ENCODE measurements around the gene ECEL1.

ECEL1 gene

GRCh38 chr2:232483311-232483922 is 4.2 kb downstream of the ECEL1 start:
- H3K36me3 ChIP-seq (ENCODE audit: insufficient read depth, low read length), result no peaks in the 10 kb centered on the region
- no peak overlapping the region for H2AFZ ChIP-seq (ENCODE audit: low read length, unreplicated experiment)
- peaks cover 47% of the 10 kb centered on the region for H3K27me3 ChIP-seq (ENCODE audit: insufficient read depth, low read length)
- no peaks in the 10 kb centered on the region for H3K79me2 ChIP-seq (ENCODE audit: control insufficient read depth, insufficient read depth, low read length, unreplicated experiment)
- no peak overlapping the region for H3K27ac ChIP-seq (ENCODE audit: low read depth, low read length)
- no peaks in the 10 kb centered on the region for H3K4me1 ChIP-seq (ENCODE audit: control insufficient read depth, insufficient read depth, low read length, unreplicated experiment)
- H3K4me3 ChIP-seq (ENCODE audit: low read depth, low read length), result no peak overlapping the region

- H3K4me1 ChIP-seq (ENCODE audit: control insufficient read depth, insufficient read depth, low read length, unreplicated experiment), result no peaks in the 10 kb centered on the region
- no peak overlapping the region for H3K4me3 ChIP-seq (ENCODE audit: low read depth, low read length)
- no peaks in the 10 kb centered on the region for H3K36me3 ChIP-seq (ENCODE audit: insufficient read depth, low read length)
- no peak overlapping the region for H2AFZ ChIP-seq (ENCODE audit: low read length, unreplicated experiment)
- no peaks in the 10 kb centered on the region for H3K79me2 ChIP-seq (ENCODE audit: control insufficient read depth, insufficient read depth, low read length, unreplicated experiment)
- no peak overlapping the region for H3K27ac ChIP-seq (ENCODE audit: low read depth, low read length)
- H3K27me3 ChIP-seq (ENCODE audit: insufficient read depth, low read length), result peaks cover 40% of the 10 kb centered on the region
Measured at GRCh38 chr2:232482301-232483238, 5.1 kb downstream of the ECEL1 start.

GRCh38 chr2:232481322-232482140 is 6.1 kb downstream of the ECEL1 start:
- H2AFZ ChIP-seq (ENCODE audit: low read length, unreplicated experiment), result no peak overlapping the region
- H3K4me1 ChIP-seq (ENCODE audit: control insufficient read depth, insufficient read depth, low read length, unreplicated experiment), result no peaks in the 10 kb centered on the region
- H3K27ac ChIP-seq (ENCODE audit: low read depth, low read length), result no peak overlapping the region
- no peaks in the 10 kb centered on the region for H3K79me2 ChIP-seq (ENCODE audit: control insufficient read depth, insufficient read depth, low read length, unreplicated experiment)
- H3K4me3 ChIP-seq (ENCODE audit: low read depth, low read length), result no peak overlapping the region
- H3K27me3 ChIP-seq (ENCODE audit: insufficient read depth, low read length), result peaks cover 30% of the 10 kb centered on the region
- H3K36me3 ChIP-seq (ENCODE audit: insufficient read depth, low read length), result no peaks in the 10 kb centered on the region

DNA sequence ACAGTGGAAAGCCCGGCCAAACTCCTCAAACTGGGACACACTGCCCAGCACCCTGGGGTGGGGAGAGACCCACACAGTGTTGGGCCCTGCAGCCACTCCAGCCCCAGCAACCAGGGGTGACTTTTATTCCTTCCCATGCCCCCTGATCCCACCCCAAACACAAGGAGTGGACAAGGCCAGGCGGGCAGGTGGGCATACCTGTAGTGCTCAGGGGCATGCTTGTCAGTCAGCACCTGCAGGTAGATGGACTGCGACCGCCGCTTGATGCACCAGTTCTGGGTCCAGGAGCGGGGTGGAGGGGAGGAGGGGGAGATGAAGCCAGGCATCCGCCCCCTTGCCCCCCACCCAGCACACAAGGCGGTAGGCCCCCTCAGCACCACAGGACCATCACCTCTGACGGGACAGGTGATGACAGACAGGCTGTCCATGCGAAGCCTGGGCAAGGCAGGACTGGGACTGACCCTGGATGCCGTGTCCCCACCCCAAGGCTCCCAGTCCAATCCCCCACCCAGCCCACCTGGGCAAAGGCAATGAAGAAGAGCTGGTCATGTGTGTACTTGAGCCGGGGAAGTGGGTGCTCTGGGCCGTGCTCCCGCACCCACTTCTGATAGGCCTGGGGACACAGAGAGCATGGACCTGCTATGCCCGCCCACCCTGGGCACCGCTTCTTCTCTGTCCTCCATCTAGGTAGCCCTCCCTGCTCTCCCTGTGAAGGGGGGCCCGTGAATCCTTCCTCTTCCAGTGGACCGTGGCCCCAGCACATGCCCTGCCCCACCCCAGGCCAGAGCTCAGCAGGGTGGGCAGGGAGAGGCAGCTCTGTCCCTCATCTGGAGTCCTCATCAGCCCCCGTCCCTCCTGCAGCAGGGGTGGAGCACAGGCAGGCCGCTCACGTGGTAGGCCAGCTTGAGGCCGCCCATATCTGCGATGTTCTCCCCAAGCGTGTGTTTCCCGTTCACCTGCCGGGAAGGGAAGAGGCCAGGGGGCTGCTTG is 7.1 kb downstream of the ECEL1 start:
- no peak overlapping the region for H2AFZ ChIP-seq (ENCODE audit: low read length, unreplicated experiment)
- no peaks in the 10 kb centered on the region for H3K4me1 ChIP-seq (ENCODE audit: control insufficient read depth, insufficient read depth, low read length, unreplicated experiment)
- H3K27me3 ChIP-seq (ENCODE audit: insufficient read depth, low read length), result peaks cover 27% of the 10 kb centered on the region
- no peaks in the 10 kb centered on the region for H3K36me3 ChIP-seq (ENCODE audit: insufficient read depth, low read length)
- no peak overlapping the region for H3K4me3 ChIP-seq (ENCODE audit: low read depth, low read length)
- no peak overlapping the region for H3K27ac ChIP-seq (ENCODE audit: low read depth, low read length)
- no peaks in the 10 kb centered on the region for H3K79me2 ChIP-seq (ENCODE audit: control insufficient read depth, insufficient read depth, low read length, unreplicated experiment)

- H3K4me1 ChIP-seq (ENCODE audit: control insufficient read depth, insufficient read depth, low read length, unreplicated experiment), result no peaks in the 10 kb centered on the region
- no peak overlapping the region for H3K27ac ChIP-seq (ENCODE audit: low read depth, low read length)
- H3K4me3 ChIP-seq (ENCODE audit: low read depth, low read length), result no peak overlapping the region
- no peak overlapping the region for H2AFZ ChIP-seq (ENCODE audit: low read length, unreplicated experiment)
- no peaks in the 10 kb centered on the region for H3K36me3 ChIP-seq (ENCODE audit: insufficient read depth, low read length)
- H3K79me2 ChIP-seq (ENCODE audit: control insufficient read depth, insufficient read depth, low read length, unreplicated experiment), result no peaks in the 10 kb centered on the region
- peaks cover 27% of the 10 kb centered on the region for H3K27me3 ChIP-seq (ENCODE audit: insufficient read depth, low read length)
Measured at GRCh38 chr2:232479341-232480200, 8.1 kb downstream of the ECEL1 start.

DNA sequence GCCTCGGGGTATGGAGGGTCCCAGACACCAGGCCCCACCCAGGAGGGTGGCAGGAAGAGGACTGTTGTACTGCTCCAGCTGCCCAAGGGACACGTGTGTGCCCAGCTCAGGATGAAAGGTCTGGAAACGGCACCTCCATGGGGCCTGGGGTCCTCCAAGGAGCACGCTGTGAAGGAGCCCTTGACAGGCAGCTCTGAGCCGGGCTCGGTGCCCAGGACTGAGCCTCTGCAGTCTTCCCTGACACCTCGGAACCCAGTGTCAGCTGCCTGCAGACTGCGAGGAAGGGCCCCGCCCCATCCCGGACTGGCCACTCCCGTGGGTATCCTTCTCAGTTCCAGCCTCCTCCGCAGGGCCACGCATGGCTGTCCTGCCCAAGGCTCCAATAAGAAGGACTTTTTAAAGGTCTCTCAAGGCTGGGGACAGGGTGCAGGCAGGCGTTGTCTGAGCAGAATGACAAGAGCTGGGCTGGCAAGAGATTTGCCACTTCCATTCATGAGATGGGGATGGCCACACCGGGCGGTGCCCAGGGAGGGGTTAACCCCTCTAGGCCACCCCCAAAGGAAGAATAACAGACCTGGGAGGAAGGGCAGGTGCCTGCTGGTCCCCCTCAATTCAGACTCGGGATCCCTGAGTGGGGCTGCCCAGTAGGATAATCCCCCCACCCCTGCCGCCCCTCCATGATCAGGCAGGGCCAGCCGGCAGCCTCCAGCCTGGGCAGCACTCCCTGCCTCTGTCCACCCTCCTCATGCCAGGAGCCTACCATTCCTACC is 8.9 kb downstream of the ECEL1 start:
- Histone ChIP-seq H2AFZ (ENCODE audit: low read length, unreplicated experiment) (no peak overlapping the region), H3K4me1 (ENCODE audit: control insufficient read depth, insufficient read depth, low read length, unreplicated experiment) (no peaks in the 10 kb centered on the region), H3K27me3 (ENCODE audit: insufficient read depth, low read length) (peaks cover 28% of the 10 kb centered on the region), H3K36me3 (ENCODE audit: insufficient read depth, low read length) (no peaks in the 10 kb centered on the region), H3K79me2 (ENCODE audit: control insufficient read depth, insufficient read depth, low read length, unreplicated experiment) (no peaks in the 10 kb centered on the region), H3K27ac (ENCODE audit: low read depth, low read length) (no peak overlapping the region), H3K4me3 (ENCODE audit: low read depth, low read length) (no peak overlapping the region)

- no peaks in the 10 kb centered on the region for H3K4me1 ChIP-seq (ENCODE audit: control insufficient read depth, insufficient read depth, low read length, unreplicated experiment)
- H3K27ac ChIP-seq (ENCODE audit: low read depth, low read length), result no peak overlapping the region
- no peaks in the 10 kb centered on the region for H3K36me3 ChIP-seq (ENCODE audit: insufficient read depth, low read length)
- no peak overlapping the region for H3K4me3 ChIP-seq (ENCODE audit: low read depth, low read length)
- H2AFZ ChIP-seq (ENCODE audit: low read length, unreplicated experiment), result no peak overlapping the region
- H3K79me2 ChIP-seq (ENCODE audit: control insufficient read depth, insufficient read depth, low read length, unreplicated experiment), result no peaks in the 10 kb centered on the region
- H3K27me3 ChIP-seq (ENCODE audit: insufficient read depth, low read length), result peaks cover 36% of the 10 kb centered on the region
Measured at GRCh38 chr2:232477751-232478510, 9.7 kb downstream of the ECEL1 start.

- no peaks in the 10 kb centered on the region for H3K4me1 ChIP-seq (ENCODE audit: control insufficient read depth, insufficient read depth, low read length, unreplicated experiment)
Measured at GRCh38 chr2:232476791-232477190, 10.8 kb downstream of the ECEL1 start.

More at GRCh38 chr2:232476791-232477190, 10.8 kb downstream of the ECEL1 start:
- Histone ChIP-seq H3K79me2 (ENCODE audit: control insufficient read depth, insufficient read depth, low read length, unreplicated experiment) (no peaks in the 10 kb centered on the region), H2AFZ (ENCODE audit: low read length, unreplicated experiment) (no peak overlapping the region), H3K4me3 (ENCODE audit: low read depth, low read length) (no peak overlapping the region), H3K36me3 (ENCODE audit: insufficient read depth, low read length) (no peaks in the 10 kb centered on the region), H3K27me3 (ENCODE audit: insufficient read depth, low read length) (peaks cover 48% of the 10 kb centered on the region), H3K27ac (ENCODE audit: low read depth, low read length) (no peak overlapping the region)

Data from ACC112 (cell line).